ENCODE results near the gene TAF11L3.
"Not testable (repeated sequence)": the region's sequence is repeated elsewhere in the genome, so short reads cannot be mapped to it uniquely, and the experiment has no call there.

TAF11L3 gene

GRCh38 chr5:17518067-17518466 lies at the start of gene TAF11L3:
Gene TAF11L3 (plus strand): TSS chr5:17518367.
- DNase-seq = not testable (repeated sequence)

GRCh38 chr5:17470064-17470463 lies 48.1 kb upstream of the TAF11L3 start:
- no peak for DNase-seq

GRCh38 chr5:17475064-17475463 lies 43.1 kb upstream of the TAF11L3 start:
- not testable (repeated sequence) for DNase-seq

GRCh38 chr5:17477043-17477442 lies 41.1 kb upstream of the TAF11L3 start:
- DNase-seq = no peak

- no peak for DNase-seq
These were observed 40.4 kb upstream of the TAF11L3 start for GRCh38 chr5:17477573-17478265.

GRCh38 chr5:17481378-17481777 lies 36.8 kb upstream of the TAF11L3 start:
- DNase-seq = no peak

- no peak for DNase-seq
These were observed 35.4 kb upstream of the TAF11L3 start for GRCh38 chr5:17482790-17483189.

GRCh38 chr5:17486464-17487173 lies 31.5 kb upstream of the TAF11L3 start:
- DNase-seq = not testable (repeated sequence)

- DNase-seq = no peak
These were observed 31.0 kb upstream of the TAF11L3 start for GRCh38 chr5:17487174-17487512.

- DNase-seq = not testable (repeated sequence)
These were observed 26.9 kb upstream of the TAF11L3 start for GRCh38 chr5:17491257-17491656.

GRCh38 chr5:17492770-17493169 lies 25.4 kb upstream of the TAF11L3 start:
- DNase-seq = no peak

- DNase-seq = no peak
These were observed 20.7 kb upstream of the TAF11L3 start for GRCh38 chr5:17497446-17497845.

GRCh38 chr5:17497931-17498330 lies 20.2 kb upstream of the TAF11L3 start, which contains the start of gene TAF11L2:
Gene TAF11L2 (plus strand): TSS chr5:17498231.
- DNase-seq = not testable (repeated sequence)

GRCh38 chr5:17511775-17512325 lies 6.3 kb upstream of the TAF11L3 start:
- no peak for DNase-seq

GRCh38 chr5:17517526-17517925 lies 641 bp upstream of the TAF11L3 start:
- not testable (repeated sequence) for DNase-seq

- not testable (repeated sequence) for DNase-seq
These were observed 1.3 kb downstream of the TAF11L3 start for GRCh38 chr5:17519508-17519907.

- DNase-seq = not testable (repeated sequence)
These were observed 3.3 kb downstream of the TAF11L3 start, which contains the start of gene TAF11L4 for GRCh38 chr5:17521501-17521900. Gene TAF11L4 (plus strand): TSS chr5:17521801.

GRCh38 chr5:17524935-17525334 lies 6.8 kb downstream of the TAF11L3 start, which contains the start of gene TAF11L5:
Gene TAF11L5 (plus strand): TSS chr5:17525235.
- not testable (repeated sequence) for DNase-seq

GRCh38 chr5:17526504-17526903 lies 8.3 kb downstream of the TAF11L3 start:
- not testable (repeated sequence) for DNase-seq

- DNase-seq = not testable (repeated sequence)
These were observed 10.2 kb downstream of the TAF11L3 start, which contains the start of gene TAF11L6 for GRCh38 chr5:17528369-17528768. Gene TAF11L6 (plus strand): TSS chr5:17528669.
